H1 (cell line): Measurements from ENCODE around the gene ADIPOR1. TPM values are rescaled to one million over a fixed set of nuclear protein-coding genes. Genes with fewer than 3 reads are reported as not detected.

ENCODE experiments used
- CTCF ChIA-PET: fragments of 300-600 bp; sonication (Branson Sonifier 250); formaldehyde crosslinking; loops from one replicate; lab custom pipeline; 2021; ENCODE audit not compliant: partially characterized antibody; lab: Charles Lee
- POLR2A ChIA-PET: fragments of 300-600 bp; sonication (Branson Sonifier 250); formaldehyde crosslinking; loops from one replicate; lab custom pipeline; 2021; ENCODE audit warnings: inconsistent platforms; ENCODE audit not compliant: partially characterized antibody; lab: Charles Lee
- DNase-seq, 2 experiments: peaks; one replicate each; pipeline versions ENCODE4 v3.0.0 to v3.0.0-alpha.2; 2010 to 2022; ENCODE audit warnings: low spot score in 2 of 2, low read depth in 1 of 2, mixed read lengths in 1 of 2
- FAIRE-seq: peaks from 2 replicates; lab custom pipeline; 2011; peaks lifted over from hg19 to GRCh38; lab: Jason Lieb, UNC
- H2AFZ ChIP-seq: 2 replicates; pipeline ENCODE4 v1.8.1; 2012; ENCODE audit warnings: low read length, inconsistent platforms
- H2AK5ac ChIP-seq: 2 replicates; pipeline ENCODE4 v1.6.1; 2013; ENCODE audit warnings: low read depth, low read length
- H2BK120ac ChIP-seq: replicated peaks from 2 replicates; pipeline ENCODE3; 2013; ENCODE audit warnings: low read depth, low read length, inconsistent platforms
- H2BK12ac ChIP-seq: 2 replicates; pipeline ENCODE4 v1.6.1; 2013; ENCODE audit warnings: low read depth, low read length
- H2BK15ac ChIP-seq: 2 replicates; pipeline ENCODE4 v1.6.1; 2013; ENCODE audit warnings: low read length
- H2BK20ac ChIP-seq: 2 replicates; pipeline ENCODE4 v1.6.1; 2013; ENCODE audit warnings: low read length
- H2BK5ac ChIP-seq: 2 replicates; pipeline ENCODE4 v1.6.1; 2013; ENCODE audit warnings: low read depth, low read length
- H3K14ac ChIP-seq: 2 replicates; pipeline ENCODE4 v1.6.1; 2013; ENCODE audit warnings: inconsistent platforms; ENCODE audit not compliant: insufficient read length
- H3K18ac ChIP-seq: 2 replicates; pipeline ENCODE4 v1.6.1; 2013; ENCODE audit warnings: low read length; ENCODE audit errors: extremely low read depth
- H3K23ac ChIP-seq: 2 replicates; pipeline ENCODE4 v1.6.1; 2013; ENCODE audit warnings: inconsistent platforms; ENCODE audit not compliant: insufficient read length
- H3K23me2 ChIP-seq: 2 replicates; pipeline ENCODE4 v1.6.1; 2013; ENCODE audit warnings: low read depth, low read length
- H3K27ac ChIP-seq: 2 replicates; pipeline ENCODE4 v1.6.1; 2011; ENCODE audit warnings: low read depth, low read length, inconsistent platforms
- H3K27me3 ChIP-seq, 4 experiments: replicated peaks in 1 of 4; 1 replicate in 1 of 4; 2 replicates in 3 of 4; pipeline versions ENCODE4 v1.6.1 to v1.8.1; 2011 to 2013; ENCODE audit warnings: low read length in 3 of 4, mild to moderate bottlenecking in 3 of 4, inconsistent platforms in 2 of 4, mixed read lengths in 2 of 4, moderate library complexity in 1 of 4; ENCODE audit not compliant: control insufficient read depth in 3 of 4, insufficient read depth in 3 of 4; ENCODE audit errors: extremely low read depth in 1 of 4
- H3K36me3 ChIP-seq, 4 experiments: 2 replicates each; pipeline versions ENCODE4 v1.6.1 to v1.8.1; 2011 to 2013; ENCODE audit warnings: mild to moderate bottlenecking in 4 of 4, low read length in 3 of 4, moderate library complexity in 2 of 4, control low read depth in 1 of 4, inconsistent platforms in 1 of 4; ENCODE audit not compliant: insufficient read depth in 4 of 4, control insufficient read depth in 2 of 4
- H3K4ac ChIP-seq: replicated peaks from 2 replicates; pipeline ENCODE3; 2013; ENCODE audit warnings: low read length, low read depth, mixed read lengths, inconsistent platforms; ENCODE audit not compliant: insufficient read length
- H3K4me1 ChIP-seq, 4 experiments: replicated peaks in 1 of 4; 1 replicate in 1 of 4; 2 replicates in 3 of 4; pipeline versions ENCODE4 v1.6.1 to v1.8.1; 2011 to 2013; ENCODE audit warnings: low read length in 3 of 4, inconsistent platforms in 2 of 4, mixed read lengths in 1 of 4; ENCODE audit not compliant: insufficient read depth in 4 of 4, control insufficient read depth in 3 of 4
- H3K4me2 ChIP-seq, 2 experiments: 2 replicates each; pipeline versions ENCODE4 v1.6.1 to v1.8.1; 2011 to 2013; ENCODE audit warnings: low read depth in 2 of 2, low read length in 2 of 2, control low read depth in 1 of 2, inconsistent platforms in 1 of 2, mild to moderate bottlenecking in 1 of 2; ENCODE audit not compliant: insufficient read depth in 1 of 2
- H3K4me3 ChIP-seq, 4 experiments: fragments of 200-600, 300-600 bp in 1 of 4; sonication (generic), shearing (Covaris generic), sonication (Bioruptor Twin) in 1 of 4; 2 replicates each; pipeline versions ENCODE4 v1.5.1 to v1.8.1; 2011 to 2016; ENCODE audit warnings: low read length in 4 of 4, low read depth in 3 of 4, control low read depth in 2 of 4, inconsistent platforms in 2 of 4, mild to moderate bottlenecking in 2 of 4, mixed read lengths in 1 of 4, moderate library complexity in 1 of 4; ENCODE audit not compliant: insufficient read depth in 2 of 4; ENCODE audit errors: extremely low read depth in 1 of 4
- H3K56ac ChIP-seq: replicated peaks from 2 replicates; pipeline ENCODE3; 2013; ENCODE audit warnings: low read depth, mild to moderate bottlenecking, mixed read lengths, low read length, inconsistent platforms; ENCODE audit not compliant: insufficient read length
- H3K79me1 ChIP-seq: 2 replicates; pipeline ENCODE4 v1.6.1; 2013; ENCODE audit warnings: low read depth, low read length, control low read depth
- H3K79me2 ChIP-seq, 2 experiments: 2 replicates each; pipeline versions ENCODE4 v1.6.1 to v1.8.1; 2012 to 2013; ENCODE audit warnings: low read length in 2 of 2, mild to moderate bottlenecking in 2 of 2, inconsistent platforms in 1 of 2; ENCODE audit not compliant: insufficient read depth in 2 of 2, control insufficient read depth in 1 of 2
- H3K9ac ChIP-seq, 4 experiments: replicated peaks in 1 of 4; 1 replicate in 1 of 4; 2 replicates in 3 of 4; pipeline versions ENCODE4 v1.6.1 to v1.8.1; 2011 to 2013; ENCODE audit warnings: low read depth in 3 of 4, low read length in 3 of 4, control low read depth in 2 of 4, mild to moderate bottlenecking in 2 of 4, moderate library complexity in 2 of 4, inconsistent platforms in 1 of 4; ENCODE audit errors: extremely low read depth in 1 of 4
- H3K9me3 ChIP-seq, 2 experiments: 2 replicates each; pipeline versions ENCODE4 v1.6.1 to v1.8.1; 2012 to 2013; ENCODE audit warnings: mild to moderate bottlenecking in 2 of 2, moderate library complexity in 2 of 2, control low read depth in 1 of 2, inconsistent platforms in 1 of 2, low read depth in 1 of 2, low read length in 1 of 2, mixed read lengths in 1 of 2; ENCODE audit not compliant: insufficient read depth in 2 of 2
- H4K20me1 ChIP-seq, 2 experiments: replicated peaks in 1 of 2; 2 replicates each; pipeline versions ENCODE3 to v1.8.1; 2011 to 2013; ENCODE audit warnings: inconsistent platforms in 2 of 2, low read length in 2 of 2, mild to moderate bottlenecking in 1 of 2; ENCODE audit not compliant: insufficient read depth in 2 of 2, control insufficient read depth in 1 of 2
- H4K5ac ChIP-seq: 2 replicates; pipeline ENCODE4 v1.6.1; 2013; ENCODE audit warnings: low read length, low read depth, mixed read lengths, inconsistent platforms; ENCODE audit not compliant: insufficient read length
- H4K8ac ChIP-seq: 2 replicates; pipeline ENCODE4 v1.8.0; 2013; ENCODE audit warnings: mild to moderate bottlenecking, moderate library complexity, low read length, inconsistent platforms; ENCODE audit not compliant: insufficient read depth; ENCODE audit errors: extremely low read depth
- H4K91ac ChIP-seq: replicated peaks from 2 replicates; pipeline ENCODE3; 2013; ENCODE audit warnings: low read length, mixed read lengths, inconsistent platforms; ENCODE audit not compliant: insufficient read length
- BRCA1 ChIP-seq: IDR thresholded peaks from 2 replicates; pipeline ENCODE4 v1.6.1; 2012; ENCODE audit warnings: low read depth, low read length, improper control_type of control experiment
- EGR1 ChIP-seq: IDR thresholded peaks from 2 replicates; pipeline ENCODE4 v1.6.1; 2011; ENCODE audit warnings: low read depth, low read length, borderline replicate concordance
- EP300 ChIP-seq, 2 experiments: IDR thresholded peaks; 1 replicate in 1 of 2; 2 replicates in 1 of 2; pipeline ENCODE4 v1.6.1; 2011 to 2012; ENCODE audit warnings: low read depth in 2 of 2, low read length in 2 of 2, mild to moderate bottlenecking in 2 of 2, borderline replicate concordance in 1 of 2, inconsistent platforms in 1 of 2, moderate library complexity in 1 of 2
- FOSL1 ChIP-seq: IDR thresholded peaks from 2 replicates; pipeline ENCODE4 v1.6.1; 2011; ENCODE audit warnings: mild to moderate bottlenecking, low read depth, low read length, moderate library complexity; ENCODE audit not compliant: insufficient read depth
- GTF2F1 ChIP-seq: IDR thresholded peaks from 2 replicates; pipeline ENCODE4 v1.6.1; 2012; ENCODE audit warnings: low read depth, low read length, improper control_type of control experiment, borderline replicate concordance
- KDM5A ChIP-seq: fragments of 200-600 bp; IDR thresholded peaks from 2 replicates; pipeline ENCODE4 v1.7.1; 2012; ENCODE audit warnings: mild to moderate bottlenecking, low read length, inconsistent platforms, mixed read lengths
- NRF1 ChIP-seq: IDR thresholded peaks from 2 replicates; pipeline ENCODE4 v1.6.1; 2011; ENCODE audit warnings: mild to moderate bottlenecking, low read depth, low read length, improper control_type of control experiment
- POLR2A ChIP-seq, 2 experiments: IDR thresholded peaks; 1 replicate in 1 of 2; 2 replicates in 1 of 2; pipeline ENCODE4 v1.6.1; 2011; ENCODE audit warnings: low read depth in 2 of 2, low read length in 2 of 2, mild to moderate bottlenecking in 2 of 2; ENCODE audit errors: control extremely low read depth in 1 of 2
- TCF12 ChIP-seq: IDR thresholded peaks from 2 replicates; pipeline ENCODE4 v1.6.1; 2011; ENCODE audit warnings: low read depth, mild to moderate bottlenecking, low read length
- WGBS, 2 experiments: shearing (Covaris generic) in 1 of 2; methylation state at CpG; one replicate each; pipeline versions ENCODE4 v1.1.6 to v1.1.7; 2013 to 2015; ENCODE audit warnings: low lambda C conversion rate in 2 of 2, mixed read lengths in 2 of 2, inconsistent platforms in 1 of 2, low coverage in 1 of 2, missing lambda C conversion rate in 1 of 2; ENCODE audit not compliant: insufficient replicate concordance in 2 of 2, insufficient coverage in 1 of 2, insufficient read length in 1 of 2; ENCODE audit errors: extremely low coverage in 1 of 2, missing lambda C conversion rate in 1 of 2; 5-methylcytosine and 5-hydroxymethylcytosine counted together
- polyA plus RNA-seq, 7 experiments: library from polyadenylated mRNA; depleted of rRNA in 3 of 7; stranded (reverse) in 5 of 7; unstranded in 2 of 7; fragments of >200 nt in 5 of 7; fragments of 200-250 nt in 2 of 7; gene quantifications; 1 replicate in 5 of 7; 2 replicates in 1 of 7; 4 replicates in 1 of 7; pipeline versions ENCODE4 v1.2.1 to v1.2.3, GENCODE V29; 2011 to 2013; ENCODE audit warnings: missing spikeins in 2 of 7, mixed read lengths in 2 of 7
- total RNA-seq: library from RNA; stranded (reverse); fragmentation: NEBNext Ultra II Directional; extraction: Animal tissue kit (Norgen Biotek cat#: 25700); gene quantifications from 2 replicates; pipeline ENCODE4 v1.2.1, GENCODE V29; 2021
- TF ChIP-seq, protein P1 (sequence below): IDR thresholded peaks from 2 replicates; pipeline ENCODE4 v1.6.1; 2012; ENCODE audit warnings: inconsistent platforms

ADIPOR1 gene
- total and polyA plus RNA-seq, 2 of the 8 experiments (the other 6 are each of a cell fraction or from before 2014, with no cell fraction given), result 69.8 to 118 TPM

DNA sequence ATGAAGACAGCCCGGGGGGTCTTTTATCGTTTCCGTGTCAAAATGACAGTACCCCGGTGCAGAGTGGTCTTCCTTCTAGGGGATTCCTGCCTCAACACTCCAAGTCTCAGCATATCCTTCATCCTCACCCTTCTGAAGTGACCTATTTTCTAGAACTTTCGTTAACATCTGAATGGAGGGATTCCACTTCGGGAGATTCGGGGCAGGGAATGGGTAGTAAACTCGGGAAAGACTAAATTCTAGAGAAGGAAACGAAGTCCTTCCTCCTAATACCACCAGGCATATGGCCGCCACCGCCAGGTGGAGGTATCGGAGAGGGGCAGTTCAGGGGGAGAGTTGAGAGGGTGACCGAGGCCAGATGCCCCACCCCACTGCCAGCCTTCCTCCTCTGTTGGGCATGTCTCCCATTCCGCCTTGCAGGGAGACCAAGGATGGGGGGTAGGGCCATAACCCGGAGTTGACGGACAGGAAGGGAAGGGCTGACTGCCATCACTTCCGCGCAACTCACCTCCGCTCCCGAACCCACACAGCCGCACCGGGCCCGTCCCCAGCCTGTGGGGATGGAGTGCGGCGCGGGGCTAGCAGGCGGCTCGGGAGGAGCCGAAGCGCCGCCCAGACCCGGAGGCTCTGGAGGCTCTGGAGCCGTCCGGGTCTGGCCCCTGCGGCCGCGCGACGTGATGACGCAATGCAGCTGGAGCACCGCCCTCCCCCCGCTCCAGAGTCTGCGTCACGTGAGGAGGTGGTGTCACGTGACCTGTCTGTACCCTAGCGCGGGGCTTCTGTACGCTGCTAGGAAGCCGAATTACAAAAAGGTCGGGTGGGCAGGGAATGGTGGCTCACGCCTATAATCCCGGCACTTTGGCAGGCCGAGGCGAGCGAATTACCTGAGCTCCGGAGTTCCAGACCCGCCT, 31.3 kb downstream of the ADIPOR1 start, which contains the start of gene KLHL12:
KLHL12 (minus strand) TSS at position 654 of the 911 bp plus-strand sequence. CDS start 2,072 bp downstream, outside the sequence.
- H4K5ac ChIP-seq, result peak within 1 kb of the TSS; percentile 78
- H3K36me3 ChIP-seq, result peaks cover 0 to 7% (median 0%) of the 10 kb centered on the region in 4 experiments; a peak in 2 of 8 replicates
- H3K79me2 ChIP-seq, result no peaks in the 10 kb centered on the region
- 0 out of 2 replicates have a peak within 1 kb of the TSS, but pooled peaks have one; percentile 35 for H2BK12ac ChIP-seq
- peak within 1 kb of the TSS; percentile 98 for H4K8ac ChIP-seq
- H3K23me2 ChIP-seq, result no peaks in the 10 kb centered on the region
- H2BK5ac ChIP-seq, result peak within 1 kb of the TSS; percentile 86
- H3K9ac ChIP-seq, result peak within 1 kb of the TSS; percentile 35 to 87 (median 74)
- no peaks in the 10 kb centered on the region for H3K27me3 ChIP-seq
- peak within 1 kb of the TSS; percentile 66; the same call in 1 of the 2 replicates for H2AFZ ChIP-seq
- FAIRE-seq (no peak), DNase-seq (peak; percentile 93 to 96)
- peak within 1 kb of the TSS; percentile 89; the same call in 1 of the 2 replicates for H2BK15ac ChIP-seq
- H3K9me3 ChIP-seq, result no peaks in the 10 kb centered on the region
- no peak within 1 kb of the TSS for H4K91ac ChIP-seq
- H3K18ac ChIP-seq, result peak within 1 kb of the TSS; percentile 86
- H2BK120ac ChIP-seq, result no peak within 1 kb of the TSS
- no peak within 1 kb of the TSS for H2AK5ac ChIP-seq
- no peak within 1 kb of the TSS for H3K4ac ChIP-seq
- no peaks in the 10 kb centered on the region for H4K20me1 ChIP-seq
- H3K4me3 ChIP-seq, result peak within 1 kb of the TSS; percentile 52 to 90 (median 87)
- H3K4me2 ChIP-seq, result peak within 1 kb of the TSS; percentile 42 to 72
- no peaks in the 10 kb centered on the region for H3K4me1 ChIP-seq
- H3K79me1 ChIP-seq, result no peaks in the 10 kb centered on the region
- 3% methylated on average over 57 of the region's 57 CpGs; no CpG with 5 or more reads in 1 of the 2 experiments for WGBS, 2 experiments
- ChIA-PET POLR2A (interaction anchor here (0.7 to 1.3 kb wide), 9 partner anchors 11 to 79 kb away, joined by 3 to 18 read pairs (median 4); partner anchors contain the start of genes RABIF and TMEM183A), CTCF (interaction anchor here (0.6 to 2.2 kb wide), 5 partner anchors 72 to 381 kb away, joined by 3 to 7 read pairs (median 3); partner anchors contain the start of gene TMEM183A)
- H3K27ac ChIP-seq, result peak within 1 kb of the TSS; percentile 90
- peak within 1 kb of the TSS; percentile 73 for H3K56ac ChIP-seq
- no peak within 1 kb of the TSS for H3K23ac ChIP-seq
- H2BK20ac ChIP-seq, result no peak within 1 kb of the TSS
- no peak within 1 kb of the TSS for H3K14ac ChIP-seq
- TF ChIP-seq POLR2A (IDR thresholded peaks at IDR 0.05; ENCODE audit: control extremely low read depth in 1 of 2, low read depth in 2 of 2, low read length in 2 of 2), result peak; percentile 82 to 94
- 0 out of 2 replicates have a peak, but pooled peaks have one; percentile 73 for TF ChIP-seq TCF12
- TF ChIP-seq BRCA1, result no peak
- TF ChIP-seq GTF2F1, result peak; percentile 95
- TF ChIP-seq, protein P1, sequence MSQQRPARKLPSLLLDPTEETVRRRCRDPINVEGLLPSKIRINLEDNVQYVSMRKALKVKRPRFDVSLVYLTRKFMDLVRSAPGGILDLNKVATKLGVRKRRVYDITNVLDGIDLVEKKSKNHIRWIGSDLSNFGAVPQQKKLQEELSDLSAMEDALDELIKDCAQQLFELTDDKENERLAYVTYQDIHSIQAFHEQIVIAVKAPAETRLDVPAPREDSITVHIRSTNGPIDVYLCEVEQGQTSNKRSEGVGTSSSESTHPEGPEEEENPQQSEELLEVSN, result peak; percentile 53
- TF ChIP-seq EP300 (IDR thresholded peaks at IDR 0.05; ENCODE audit: borderline replicate concordance in 1 of 2, low read depth in 2 of 2, low read length in 2 of 2), result peak; percentile 44 to 59; a peak in 2 of 3 replicates
- TF ChIP-seq KDM5A, result peak; percentile 23
- TF ChIP-seq EGR1, result no peak
- peak; percentile 39; the same call in 1 of the 2 replicates for TF ChIP-seq FOSL1
- TF ChIP-seq NRF1, result peak; percentile 22; the same call in 1 of the 2 replicates
